Activated naive CD8-positive, alpha-beta T cell treated with anti-CD3 and anti-CD28 coated beads for 36 hours (primary cell): ENCODE results near the gene CTNNA2. TPM values are rescaled to one million over a fixed set of nuclear protein-coding genes. Genes with fewer than 3 reads are reported as not detected.
"Not testable (repeated sequence)": the region's sequence is repeated elsewhere in the genome, so short reads cannot be mapped to it uniquely, and the experiment has no call there.

Experiments used
- DNase-seq: peaks from one replicate; pipeline ENCODE4 v3.0.0; 2021
- H3K27ac Mint-ChIP-seq: one replicate; pipeline ENCODE4 v1.8.0; 2022; ENCODE audit warnings: mild to moderate bottlenecking, moderate library complexity, mixed read lengths
- H3K27me3 Mint-ChIP-seq: one replicate; pipeline ENCODE4 v1.8.0; 2022; ENCODE audit warnings: mild to moderate bottlenecking, mixed read lengths
- H3K36me3 Mint-ChIP-seq: one replicate; pipeline ENCODE4 v1.8.0; 2021; ENCODE audit warnings: mild to moderate bottlenecking, mixed read lengths
- H3K4me1 Mint-ChIP-seq: one replicate; pipeline ENCODE4 v1.8.0; 2021; ENCODE audit warnings: mixed read lengths
- H3K4me3 Mint-ChIP-seq: one replicate; pipeline ENCODE4 v1.8.0; 2022; ENCODE audit warnings: mild to moderate bottlenecking, moderate library complexity, mixed read lengths
- H3K9me3 Mint-ChIP-seq: one replicate; pipeline ENCODE4 v1.8.0; 2022; ENCODE audit warnings: mixed read lengths
- total RNA-seq, 2 experiments: library from RNA; stranded (reverse); gene quantifications; one replicate each; pipeline ENCODE4 v1.2.3, GENCODE V29; 2021

The CTNNA2 gene
- total RNA-seq, 2 experiments from 2014 or later, result not detected

DNA sequence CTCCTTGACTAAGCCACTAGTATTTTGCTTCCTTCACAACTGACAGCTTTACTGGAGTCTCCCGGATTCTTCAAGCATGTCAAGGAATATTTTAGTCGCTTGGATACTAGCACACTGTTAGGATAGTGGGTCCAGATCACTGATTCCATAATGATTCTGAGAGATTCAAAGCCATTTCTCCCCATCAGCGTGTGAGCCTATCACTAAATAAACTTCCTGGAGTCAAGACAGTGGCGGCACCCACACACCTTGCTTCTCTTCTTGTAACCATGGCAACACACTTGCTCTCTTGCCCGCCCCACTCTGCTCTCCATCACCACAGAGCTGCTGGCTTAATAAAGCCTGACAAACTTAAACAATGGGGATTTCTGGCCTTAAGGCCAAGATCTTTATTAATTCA lies 546.6 kb downstream of the CTNNA2 start:
- Mint-ChIP-seq H3K36me3 (no peaks in the 10 kb centered on the region), H3K9me3 (no peaks in the 10 kb centered on the region), H3K4me3 (no peak overlapping the region), H3K27me3 (no peaks in the 10 kb centered on the region), H3K27ac (no peak overlapping the region), H3K4me1 (no peaks in the 10 kb centered on the region)
- DNase-seq, result no peak

DNA sequence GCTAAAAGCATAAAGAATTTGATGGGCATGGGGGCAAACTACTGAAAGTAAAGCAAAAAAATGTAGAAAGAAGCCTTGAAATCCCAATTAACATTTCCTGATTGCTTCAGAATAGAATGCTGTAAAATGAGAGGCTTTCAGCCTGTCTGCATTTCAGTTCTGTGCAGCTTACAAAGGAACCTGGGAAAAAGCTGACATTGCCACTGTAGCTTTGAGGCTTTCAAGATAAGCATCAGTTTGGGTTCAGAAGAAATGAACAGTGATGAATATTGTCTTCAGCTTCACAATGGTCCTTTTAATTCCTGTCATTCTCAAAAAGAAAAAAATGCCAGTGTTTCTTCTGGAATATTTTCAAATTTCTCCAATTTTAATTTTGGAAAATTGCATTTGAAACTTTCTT lies 549.0 kb downstream of the CTNNA2 start:
- no peaks in the 10 kb centered on the region for H3K4me1 Mint-ChIP-seq
- no peaks in the 10 kb centered on the region for H3K9me3 Mint-ChIP-seq
- H3K27ac Mint-ChIP-seq, result no peak overlapping the region
- H3K27me3 Mint-ChIP-seq, result no peaks in the 10 kb centered on the region
- H3K4me3 Mint-ChIP-seq, result no peak overlapping the region
- no peaks in the 10 kb centered on the region for H3K36me3 Mint-ChIP-seq
- DNase-seq, result no peak

DNA sequence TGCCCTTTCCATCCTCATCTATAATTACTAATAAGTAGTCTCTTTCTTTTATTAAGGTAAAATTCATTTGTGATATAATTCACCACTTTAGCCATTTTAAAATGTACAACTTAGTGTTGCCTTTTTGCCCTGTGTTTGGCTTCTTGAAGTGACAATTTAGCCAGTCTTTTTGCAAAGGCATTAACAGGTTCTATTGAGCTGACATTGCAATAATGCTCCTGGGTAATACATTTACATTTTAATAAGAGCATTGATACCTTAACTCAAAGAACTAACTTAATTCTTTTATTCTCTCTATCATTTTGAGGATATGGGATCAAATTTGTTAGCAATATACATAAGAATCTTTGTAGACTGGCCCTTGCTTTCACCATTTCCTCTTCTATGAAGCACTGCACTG lies 549.4 kb downstream of the CTNNA2 start:
- DNase-seq, result no peak
- no peaks in the 10 kb centered on the region for H3K36me3 Mint-ChIP-seq
- no peaks in the 10 kb centered on the region for H3K4me1 Mint-ChIP-seq
- no peak overlapping the region for H3K27ac Mint-ChIP-seq
- H3K27me3 Mint-ChIP-seq, result no peaks in the 10 kb centered on the region
- H3K4me3 Mint-ChIP-seq, result no peak overlapping the region
- H3K9me3 Mint-ChIP-seq, result no peaks in the 10 kb centered on the region

DNA sequence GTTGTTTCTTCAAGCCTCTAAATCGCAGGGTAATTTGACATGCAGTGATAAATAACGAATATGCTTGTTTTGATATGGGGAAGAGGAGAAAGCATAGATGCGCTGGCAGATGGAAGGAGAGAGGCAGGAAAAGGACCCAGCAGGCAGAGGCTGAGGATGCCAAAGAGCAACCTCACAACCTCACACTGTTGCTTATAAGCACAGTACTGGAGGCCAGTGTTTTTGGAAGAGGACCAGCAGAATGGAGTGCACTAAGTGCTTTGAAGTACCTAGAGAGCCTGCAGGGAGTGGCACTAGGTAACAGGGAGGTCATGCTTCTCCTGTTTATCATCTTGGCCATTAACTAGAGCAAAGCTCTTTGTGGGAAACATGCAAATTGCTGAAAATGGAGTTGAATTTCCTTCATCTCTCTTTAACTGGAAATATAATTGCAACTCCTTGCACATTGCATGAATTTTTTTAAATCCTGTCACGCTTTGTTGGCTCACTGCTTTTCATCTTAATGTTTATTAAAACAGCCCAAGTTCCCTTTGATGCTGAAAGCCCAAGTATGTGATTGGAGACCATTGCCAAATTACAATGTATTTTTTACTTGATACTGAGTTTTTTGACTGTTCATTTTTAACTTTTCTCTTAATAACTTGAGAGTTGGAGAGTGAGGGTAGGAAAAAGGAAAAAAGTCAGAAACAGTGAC lies 555.3 kb downstream of the CTNNA2 start:
- H3K9me3 Mint-ChIP-seq, result no peaks in the 10 kb centered on the region
- H3K36me3 Mint-ChIP-seq, result no peaks in the 10 kb centered on the region
- H3K4me3 Mint-ChIP-seq, result no peak overlapping the region
- H3K4me1 Mint-ChIP-seq, result no peaks in the 10 kb centered on the region
- H3K27ac Mint-ChIP-seq, result no peak overlapping the region
- peaks cover 3% of the 10 kb centered on the region for H3K27me3 Mint-ChIP-seq
- no peak for DNase-seq

DNA sequence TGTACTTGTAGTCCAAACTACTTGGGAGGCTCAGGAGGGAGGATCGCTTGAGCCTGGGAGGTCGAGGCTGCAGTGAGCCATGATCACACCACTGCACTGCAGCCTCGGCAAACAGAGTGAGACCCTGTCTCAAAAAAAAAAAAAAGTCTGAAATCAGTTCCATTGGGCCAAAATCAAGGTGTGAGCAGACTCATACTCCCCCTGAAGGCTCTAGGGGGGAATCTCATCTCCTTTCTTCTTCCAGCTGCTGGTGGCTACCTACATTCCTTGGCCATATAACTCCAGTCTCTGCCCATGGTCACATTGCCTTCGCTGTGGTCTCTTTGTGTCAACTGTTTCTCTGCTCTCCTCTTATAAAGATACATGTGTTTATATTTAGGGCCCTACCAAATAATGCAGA lies 557.7 kb downstream of the CTNNA2 start:
- H3K27me3 Mint-ChIP-seq, result peaks cover 4% of the 10 kb centered on the region
- no peaks in the 10 kb centered on the region for H3K36me3 Mint-ChIP-seq
- H3K27ac Mint-ChIP-seq, result no peak overlapping the region
- DNase-seq, result no peak
- H3K9me3 Mint-ChIP-seq, result no peaks in the 10 kb centered on the region
- no peaks in the 10 kb centered on the region for H3K4me1 Mint-ChIP-seq
- no peak overlapping the region for H3K4me3 Mint-ChIP-seq

DNA sequence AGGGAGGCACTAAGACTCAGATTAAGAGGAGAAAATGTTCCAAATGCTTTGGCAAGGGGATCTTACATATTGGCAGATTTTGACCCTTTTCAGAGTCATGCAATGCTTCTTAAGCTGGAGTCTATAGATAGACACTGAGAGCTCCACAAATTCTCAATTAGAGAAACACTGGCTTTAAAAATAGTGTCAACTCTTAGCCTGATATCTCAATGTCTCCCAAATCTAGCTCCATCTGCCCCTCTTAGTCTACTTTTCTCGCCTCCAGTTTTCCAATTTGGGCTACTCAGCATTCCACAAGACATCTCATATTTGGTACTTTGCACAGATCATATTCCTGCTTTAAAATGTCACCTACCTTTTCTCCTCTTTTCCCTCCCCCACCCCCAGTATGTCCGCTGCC lies 559.1 kb downstream of the CTNNA2 start:
- H3K4me1 Mint-ChIP-seq, result no peaks in the 10 kb centered on the region
- H3K27ac Mint-ChIP-seq, result no peak overlapping the region
- H3K9me3 Mint-ChIP-seq, result no peaks in the 10 kb centered on the region
- H3K36me3 Mint-ChIP-seq, result no peaks in the 10 kb centered on the region
- H3K27me3 Mint-ChIP-seq, result peaks cover 4% of the 10 kb centered on the region
- DNase-seq, result no peak
- H3K4me3 Mint-ChIP-seq, result no peak overlapping the region

DNA sequence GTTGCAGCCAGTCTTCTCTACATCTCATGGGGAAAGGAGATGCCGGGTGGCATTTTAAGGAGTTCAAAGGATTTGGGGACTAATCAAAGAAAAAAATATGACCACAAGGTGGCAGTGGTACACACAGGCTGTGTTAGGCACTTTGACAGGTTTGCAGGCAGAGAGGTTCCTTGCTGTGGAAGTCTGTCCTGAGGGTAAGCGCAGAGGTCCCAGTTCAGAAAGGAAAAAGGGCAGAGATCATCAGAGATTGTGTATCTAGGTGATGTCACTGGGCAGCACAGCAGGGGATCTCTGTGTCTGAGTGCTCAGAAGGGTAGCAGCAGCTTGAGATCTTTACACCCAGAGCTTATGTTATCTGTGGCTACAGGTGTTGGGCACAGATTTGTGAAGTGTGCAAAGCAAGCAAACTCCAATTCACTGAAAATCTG lies 560.3 kb downstream of the CTNNA2 start:
- Mint-ChIP-seq H3K27ac (no peak overlapping the region), H3K36me3 (no peaks in the 10 kb centered on the region), H3K27me3 (peaks cover 7% of the 10 kb centered on the region), H3K4me3 (no peak overlapping the region), H3K9me3 (no peaks in the 10 kb centered on the region), H3K4me1 (no peaks in the 10 kb centered on the region)
- peak; percentile 3 for DNase-seq

DNA sequence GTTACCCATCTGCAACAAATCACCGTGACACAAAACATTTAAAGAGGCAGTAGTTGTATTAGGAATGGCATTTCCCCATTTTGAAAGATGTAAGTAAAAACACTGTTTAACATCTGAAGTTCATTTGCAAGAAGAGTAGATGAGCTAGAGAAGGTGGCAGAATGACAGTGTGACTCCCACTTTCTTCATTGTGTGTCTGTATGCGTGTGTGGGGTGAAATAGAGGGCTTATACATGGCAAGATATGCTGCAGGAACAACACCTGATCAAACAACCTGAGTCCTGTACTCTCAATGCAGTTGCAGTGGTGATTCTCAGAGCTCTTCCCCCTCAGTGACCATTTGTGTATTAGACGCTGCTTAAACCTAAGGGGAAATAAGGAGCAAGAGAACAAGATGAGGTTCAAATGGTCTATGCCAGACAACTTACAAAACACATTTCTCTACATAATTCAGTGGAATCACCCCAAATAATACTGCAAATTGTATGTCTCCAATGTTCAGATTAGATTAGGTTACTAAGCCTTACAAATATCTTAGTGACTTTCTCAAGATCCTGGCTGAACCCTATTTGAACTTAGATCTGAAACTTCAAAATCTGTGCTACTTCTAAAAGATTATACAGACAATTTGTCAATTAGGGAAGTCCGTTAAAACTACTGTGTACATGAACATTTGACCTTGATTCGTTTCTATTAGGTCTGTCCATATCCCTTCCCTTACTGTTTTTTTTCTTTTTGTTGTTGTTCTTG lies 561.6 kb downstream of the CTNNA2 start:
- no peaks in the 10 kb centered on the region for H3K9me3 Mint-ChIP-seq
- H3K36me3 Mint-ChIP-seq, result no peaks in the 10 kb centered on the region
- DNase-seq, result no peak
- no peak overlapping the region for H3K4me3 Mint-ChIP-seq
- H3K4me1 Mint-ChIP-seq, result no peaks in the 10 kb centered on the region
- no peak overlapping the region for H3K27ac Mint-ChIP-seq
- H3K27me3 Mint-ChIP-seq, result peaks cover 18% of the 10 kb centered on the region

DNA sequence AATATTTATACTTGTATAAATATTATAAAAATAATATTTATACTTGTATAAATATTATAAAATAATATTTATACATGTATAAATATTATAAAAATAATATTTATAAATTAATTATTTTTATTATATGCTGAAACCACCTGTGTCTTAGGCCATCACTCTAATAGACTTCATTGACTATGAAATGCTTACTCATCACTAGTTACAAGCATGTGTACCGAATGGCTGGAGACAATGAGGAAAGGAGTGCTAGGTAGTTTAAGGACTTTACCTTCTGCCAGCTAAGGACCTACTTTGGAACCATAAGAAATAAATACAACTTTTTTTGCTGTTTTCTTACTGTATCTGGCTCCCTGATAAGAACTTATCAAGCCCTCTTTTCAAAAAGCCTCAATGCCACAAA lies 562.9 kb downstream of the CTNNA2 start:
- no peak for DNase-seq
- Mint-ChIP-seq H3K9me3 (peaks cover 2% of the 10 kb centered on the region), H3K27me3 (peaks cover 23% of the 10 kb centered on the region), H3K4me1 (no peaks in the 10 kb centered on the region), H3K36me3 (no peaks in the 10 kb centered on the region), H3K27ac (no peak overlapping the region), H3K4me3 (no peak overlapping the region)

DNA sequence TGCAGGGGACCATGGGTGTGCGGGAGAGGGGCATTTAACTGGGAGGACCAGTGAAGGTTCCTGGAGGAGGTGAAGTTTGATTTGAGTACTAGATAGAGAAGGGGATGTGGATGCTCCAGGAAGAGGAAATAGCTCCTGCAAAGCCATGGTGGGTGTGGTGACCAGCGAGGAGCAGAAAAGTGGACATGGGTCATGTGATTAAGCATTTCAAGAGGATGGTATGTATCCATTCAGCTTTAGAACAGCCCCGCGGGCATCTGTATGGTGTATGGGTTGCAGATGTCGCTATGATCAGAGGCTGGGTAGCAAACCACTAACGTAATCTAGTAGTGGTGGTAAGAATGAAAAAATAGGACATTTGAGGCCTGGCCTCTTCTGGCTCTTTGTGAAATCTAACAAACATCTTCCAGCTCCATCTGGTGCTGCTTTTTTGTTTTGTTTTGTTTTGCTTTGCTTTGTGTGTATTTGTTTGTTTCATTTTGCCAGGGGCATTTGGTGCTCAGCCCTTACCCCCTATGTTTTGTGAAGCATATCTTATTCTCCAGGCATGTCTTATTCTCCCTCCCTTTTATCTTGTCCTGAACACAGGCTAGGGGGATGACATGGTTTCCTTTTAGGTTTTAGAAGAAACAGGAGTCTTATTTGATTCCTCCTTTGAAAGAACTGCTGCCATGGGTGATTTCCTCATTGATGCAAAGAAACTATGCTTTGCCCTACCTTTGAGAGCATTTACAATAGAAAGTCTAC lies 565.6 kb downstream of the CTNNA2 start:
- Mint-ChIP-seq H3K4me3 (no peak overlapping the region), H3K27ac (no peak overlapping the region), H3K27me3 (peaks cover 19% of the 10 kb centered on the region), H3K9me3 (peaks cover 2% of the 10 kb centered on the region), H3K4me1 (no peaks in the 10 kb centered on the region), H3K36me3 (no peaks in the 10 kb centered on the region)
- no peak for DNase-seq

DNA sequence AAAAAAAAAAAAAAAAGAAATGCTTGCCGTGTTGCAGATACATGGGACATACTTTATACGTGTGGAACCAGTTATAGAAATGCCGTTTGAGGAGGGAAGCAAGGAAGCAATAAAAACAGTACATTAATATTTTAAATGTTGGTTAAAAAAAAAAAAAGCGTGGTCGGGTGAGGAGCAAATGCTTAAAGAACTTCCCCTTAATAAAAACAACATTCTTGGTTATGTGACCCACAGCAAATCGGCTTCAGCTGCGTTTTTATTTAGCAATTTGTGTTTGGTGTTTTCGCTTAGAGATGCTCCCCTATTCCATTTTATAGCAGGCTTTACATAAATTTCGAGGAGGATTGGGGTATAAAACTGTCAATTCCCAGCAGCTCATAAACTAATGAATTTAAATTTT lies 568.1 kb downstream of the CTNNA2 start:
- Mint-ChIP-seq H3K4me1 (no peaks in the 10 kb centered on the region), H3K27ac (no peak overlapping the region), H3K9me3 (peaks cover 2% of the 10 kb centered on the region), H3K36me3 (no peaks in the 10 kb centered on the region), H3K4me3 (no peak overlapping the region), H3K27me3 (peaks cover 19% of the 10 kb centered on the region)
- no peak for DNase-seq

DNA sequence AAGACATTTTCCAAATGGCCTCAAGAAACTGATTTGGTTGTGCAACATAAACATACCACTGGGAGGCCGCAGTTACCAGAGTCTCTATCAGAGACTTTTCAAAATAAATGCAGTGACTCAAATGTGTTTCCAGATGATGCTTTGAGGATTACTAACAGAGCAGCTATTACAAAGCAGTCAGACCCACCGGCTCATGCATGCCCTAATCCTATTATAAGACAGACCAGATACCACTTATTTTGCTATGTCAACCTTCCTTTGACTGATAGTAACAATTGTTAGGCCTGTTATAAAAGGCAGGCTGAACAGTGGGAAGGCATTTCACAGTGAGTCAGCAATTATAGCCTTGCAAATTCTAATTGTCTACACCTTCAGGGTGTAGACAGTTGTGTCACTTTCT lies 574.0 kb downstream of the CTNNA2 start:
- no peaks in the 10 kb centered on the region for H3K36me3 Mint-ChIP-seq
- no peak overlapping the region for H3K27ac Mint-ChIP-seq
- DNase-seq, result no peak
- H3K4me3 Mint-ChIP-seq, result no peak overlapping the region
- no peaks in the 10 kb centered on the region for H3K9me3 Mint-ChIP-seq
- H3K27me3 Mint-ChIP-seq, result no peaks in the 10 kb centered on the region
- no peaks in the 10 kb centered on the region for H3K4me1 Mint-ChIP-seq

DNA sequence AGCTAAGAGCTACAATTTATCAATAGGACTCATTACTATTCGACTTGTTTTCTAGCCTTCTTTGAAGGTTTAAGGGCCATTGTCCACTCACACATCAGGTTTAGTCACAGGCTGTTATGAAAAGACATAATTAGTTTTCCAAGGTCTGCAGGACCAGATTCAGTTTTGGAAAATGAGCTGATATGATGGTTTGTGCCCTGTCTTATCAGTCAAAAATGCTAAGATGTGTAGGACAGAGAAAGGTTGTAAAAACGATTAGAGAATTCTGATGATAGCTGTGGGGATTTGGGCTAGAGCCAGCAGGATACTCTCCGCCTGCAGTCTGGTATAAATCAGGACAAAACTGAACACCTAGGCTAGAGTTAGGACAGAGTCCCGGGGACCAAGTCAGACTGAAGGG lies 578.4 kb downstream of the CTNNA2 start:
- H3K9me3 Mint-ChIP-seq, result no peaks in the 10 kb centered on the region
- DNase-seq, result no peak
- no peaks in the 10 kb centered on the region for H3K27me3 Mint-ChIP-seq
- H3K27ac Mint-ChIP-seq, result no peak overlapping the region
- no peaks in the 10 kb centered on the region for H3K36me3 Mint-ChIP-seq
- H3K4me1 Mint-ChIP-seq, result no peaks in the 10 kb centered on the region
- no peak overlapping the region for H3K4me3 Mint-ChIP-seq

DNA sequence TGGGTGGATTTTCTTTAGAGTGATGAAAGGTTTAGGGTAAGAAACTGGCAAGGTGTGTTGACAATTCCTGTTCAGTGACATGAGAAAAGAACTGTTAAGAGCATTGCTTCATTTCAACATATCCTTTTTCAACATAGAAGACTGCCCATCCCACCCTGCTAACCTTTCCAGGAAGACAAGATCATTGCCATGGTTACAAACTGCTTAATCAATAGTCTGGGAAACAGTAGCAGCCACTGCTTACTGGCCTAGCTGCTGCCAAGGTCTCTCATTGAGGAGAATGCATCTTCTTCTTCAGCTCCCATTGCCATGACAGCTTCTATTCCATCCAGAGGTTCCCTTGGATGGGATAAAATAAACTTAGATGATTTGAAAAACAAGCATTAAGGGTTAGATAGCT lies 579.6 kb downstream of the CTNNA2 start:
- Mint-ChIP-seq H3K27ac (no peak overlapping the region), H3K9me3 (no peaks in the 10 kb centered on the region), H3K4me3 (no peak overlapping the region), H3K4me1 (no peaks in the 10 kb centered on the region), H3K27me3 (no peaks in the 10 kb centered on the region), H3K36me3 (no peaks in the 10 kb centered on the region)
- no peak for DNase-seq

DNA sequence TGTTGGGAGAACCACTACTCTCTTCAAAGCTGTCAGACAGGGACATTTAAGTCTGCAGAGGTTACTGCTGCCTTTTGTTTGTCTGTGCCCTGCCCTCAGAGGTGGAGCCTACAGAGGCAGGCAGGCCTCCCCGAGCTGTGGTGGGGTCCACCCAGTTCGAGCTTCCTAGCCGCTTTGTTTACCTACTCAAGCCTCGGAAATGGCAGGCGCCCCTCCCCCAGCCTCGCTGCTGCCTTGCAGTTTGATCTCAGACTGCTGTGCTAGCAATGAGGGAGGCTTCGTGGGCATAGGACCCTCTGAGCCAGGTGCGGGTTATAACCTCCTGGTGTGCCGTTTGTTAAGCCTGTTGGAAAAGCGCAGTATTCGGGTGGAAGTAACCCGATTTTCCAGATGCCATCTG lies 585.7 kb downstream of the CTNNA2 start:
- H3K4me1 Mint-ChIP-seq, H3K36me3 Mint-ChIP-seq, H3K9me3 Mint-ChIP-seq, H3K27ac Mint-ChIP-seq, H3K4me3 Mint-ChIP-seq, DNase-seq, H3K27me3 Mint-ChIP-seq: not testable (repeated sequence)
